Kidney epithelial cell (primary cell): ENCODE measurements around the gene EEF1A1. TPM values are rescaled to one million over a fixed set of nuclear protein-coding genes. Genes with fewer than 3 reads are reported as not detected.
"Not testable (repeated sequence)": the region's sequence is repeated elsewhere in the genome, so short reads cannot be mapped to it uniquely, and the experiment has no call there.

ENCODE experiments used
- DNase-seq: peaks from one replicate; pipeline ENCODE4 v3.0.0-alpha.2; 2010; ENCODE audit warnings: low read depth
- H3K27me3 ChIP-seq: 2 replicates; pipeline ENCODE4 v1.6.0; 2011; ENCODE audit warnings: low read length; ENCODE audit not compliant: control insufficient read depth, insufficient read depth
- H3K36me3 ChIP-seq: 2 replicates; pipeline ENCODE4 v1.5.1; 2011; ENCODE audit warnings: low read length; ENCODE audit not compliant: control insufficient read depth, insufficient read depth
- H3K4me3 ChIP-seq: 2 replicates; pipeline ENCODE4 v1.5.1; 2011; ENCODE audit warnings: low read depth, mild to moderate bottlenecking, control low read depth, low read length
- CTCF ChIP-seq: IDR thresholded peaks from 2 replicates; pipeline ENCODE4 v1.5.1; 2011; ENCODE audit warnings: mild to moderate bottlenecking, moderate library complexity, low read length, control low read depth, inconsistent platforms; ENCODE audit not compliant: insufficient read depth, poor library complexity, severe bottlenecking
- total RNA-seq: library from RNA; depleted of rRNA; stranded (reverse); fragments of >200 nt; gene quantifications from 2 replicates; pipeline ENCODE4 v1.2.3, GENCODE V29; 2015

EEF1A1 gene
- total RNA-seq, 1 donor from 2014 or later, result 18,187 TPM

- Histone ChIP-seq H3K27me3 (no peaks in the 10 kb centered on the region), H3K4me3 (no peak overlapping the region), H3K36me3 (peaks cover 2% of the 10 kb centered on the region)
- TF ChIP-seq CTCF, result no peak
- no peak for DNase-seq
Measured at GRCh38 chr6:73506246-73506645, 14.6 kb downstream of the EEF1A1 start.

GRCh38 chr6:73505705-73506104 is 15.1 kb downstream of the EEF1A1 start:
- DNase-seq, H3K36me3 ChIP-seq, H3K27me3 ChIP-seq, H3K4me3 ChIP-seq: not testable (repeated sequence)

DNA sequence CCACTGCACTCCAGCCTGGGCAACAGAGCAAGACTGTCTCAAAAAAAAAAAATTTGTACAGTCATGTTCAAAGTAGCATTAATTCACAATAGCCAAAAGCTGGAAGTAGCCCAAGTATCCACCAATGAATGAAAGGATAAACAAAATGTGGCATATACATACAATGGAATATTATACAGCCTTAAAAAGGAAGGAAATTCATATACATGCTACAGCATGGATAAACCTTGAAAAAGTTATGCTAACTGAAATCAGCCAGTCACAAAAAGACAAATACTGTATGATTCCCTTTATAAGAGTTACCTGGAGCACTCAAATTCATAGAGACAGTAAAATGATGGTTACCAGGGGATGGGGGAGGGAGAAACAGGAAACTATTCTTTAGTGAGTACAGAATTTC is 15.7 kb downstream of the EEF1A1 start:
- Histone ChIP-seq H3K4me3 (no peak overlapping the region), H3K36me3 (peaks cover 2% of the 10 kb centered on the region), H3K27me3 (no peaks in the 10 kb centered on the region)
- DNase-seq, result no peak
- no peak for TF ChIP-seq CTCF

- DNase-seq, result no peak
- H3K27me3 ChIP-seq, result no peaks in the 10 kb centered on the region
- TF ChIP-seq CTCF, result no peak
- no peak overlapping the region for H3K4me3 ChIP-seq
- H3K36me3 ChIP-seq, result peaks cover 2% of the 10 kb centered on the region
Measured at GRCh38 chr6:73504160-73504559, 16.7 kb downstream of the EEF1A1 start.

GRCh38 chr6:73503027-73503772 is 17.6 kb downstream of the EEF1A1 start:
- H3K4me3 ChIP-seq, result no peak overlapping the region
- no peak for DNase-seq
- TF ChIP-seq CTCF, result no peak
- H3K27me3 ChIP-seq, result no peaks in the 10 kb centered on the region
- peaks cover 2% of the 10 kb centered on the region for H3K36me3 ChIP-seq

DNA sequence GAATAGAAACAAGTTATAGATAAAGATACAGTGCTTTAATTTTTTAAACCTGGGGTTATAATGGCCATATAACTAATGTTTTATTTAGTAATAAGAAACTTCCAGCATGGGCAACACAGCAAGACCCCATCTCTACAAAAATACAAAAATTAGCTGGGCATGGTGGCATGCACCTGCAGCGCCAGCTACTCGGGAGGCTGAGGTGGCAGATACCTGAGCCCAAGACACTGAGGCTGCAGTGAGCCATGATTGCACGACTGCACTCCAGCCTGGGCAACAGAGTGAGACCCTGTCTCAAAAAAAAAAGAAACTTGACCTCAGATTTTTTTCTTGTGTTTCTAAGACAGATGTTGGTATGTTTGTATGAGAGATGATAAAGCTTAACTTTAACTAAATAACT is 22.9 kb downstream of the EEF1A1 start:
- Histone ChIP-seq H3K27me3 (no peaks in the 10 kb centered on the region), H3K4me3 (no peak overlapping the region), H3K36me3 (peaks cover 2% of the 10 kb centered on the region)
- no peak for TF ChIP-seq CTCF
- no peak for DNase-seq
